GM19438 (cell line): ENCODE measurements around the gene BTBD17.

Source experiments
- ATAC-seq: cut with Tn5 transposase; IDR thresholded peaks from one replicate; pipeline ENCODE4 v1.9.1; 2021; ENCODE audit warnings: low read depth; ENCODE audit not compliant: unreplicated experiment

BTBD17 gene

GRCh38 chr17:74389084-74389753 is 27.6 kb upstream of the BTBD17 start:
- ATAC-seq = no peak

GRCh38 chr17:74387365-74388218 is 25.9 kb upstream of the BTBD17 start:
- ATAC-seq = no peak

GRCh38 chr17:74386386-74386785 is 24.7 kb upstream of the BTBD17 start:
- no peak for ATAC-seq

- ATAC-seq = no peak
Observed at GRCh38 chr17:74385201-74385600, 23.5 kb upstream of the BTBD17 start.

GRCh38 chr17:74383141-74383540 is 21.5 kb upstream of the BTBD17 start:
- no peak for ATAC-seq

- no peak for ATAC-seq
Observed at GRCh38 chr17:74380959-74381808, 19.5 kb upstream of the BTBD17 start.

- ATAC-seq = no peak
Observed at GRCh38 chr17:74380086-74380958, 18.7 kb upstream of the BTBD17 start.

GRCh38 chr17:74379495-74380085 is 17.9 kb upstream of the BTBD17 start:
- ATAC-seq = no peak

GRCh38 chr17:74374858-74375257 is 13.2 kb upstream of the BTBD17 start:
- no peak for ATAC-seq

- ATAC-seq = no peak
Observed at GRCh38 chr17:74373838-74374606, 12.4 kb upstream of the BTBD17 start.

GRCh38 chr17:74372426-74372825 is 10.8 kb upstream of the BTBD17 start:
- no peak for ATAC-seq

GRCh38 chr17:74371653-74372147 is 10.0 kb upstream of the BTBD17 start:
- ATAC-seq = no peak

GRCh38 chr17:74369665-74370490 is 8.2 kb upstream of the BTBD17 start:
- ATAC-seq = no peak

GRCh38 chr17:74369221-74369620 is 7.6 kb upstream of the BTBD17 start:
- no peak for ATAC-seq

GRCh38 chr17:74368341-74369081 is 6.8 kb upstream of the BTBD17 start:
- no peak for ATAC-seq

- no peak for ATAC-seq
Observed at GRCh38 chr17:74367206-74367605, 5.5 kb upstream of the BTBD17 start, which contains the start of gene GPR142. Gene GPR142, plus strand, starts transcription at chr17:74367506. Its CDS starts 2,035 bp downstream, at chr17:74369541.

GRCh38 chr17:74362810-74363498 is 1.3 kb upstream of the BTBD17 start:
- ATAC-seq = no peak
